ENCODE results near the gene CHCHD4. TPM values are rescaled to one million over a fixed set of nuclear protein-coding genes. Genes with fewer than 3 reads are reported as not detected.

The CHCHD4 gene
- total and polyA plus RNA-seq, 2 of the 13 experiments (the other 11 are each of a cell fraction or from before 2014, with no cell fraction given) = 15.8 to 24.1 TPM

GRCh38 chr3:14130230-14130629, 5.6 kb upstream of the CHCHD4 start:
- no peak overlapping the region for H3K4me2 ChIP-seq (ENCODE audit: low read depth, low read length)

GRCh38 chr3:14129296-14129695, 4.6 kb upstream of the CHCHD4 start:
- BruUV-seq (replicated peaks) = no TSS peak
- intact Hi-C loops (cut with micrococcal nuclease; ENCODE audit: unreplicated experiment) = no loop called here
- 97% methylated on average over 6 of the region's 6 CpGs for WGBS (ENCODE audit: low lambda C conversion rate)
- POLR2A ChIA-PET = no interaction called here
- in situ Hi-C loops (cut with HindIII; ENCODE audit: extremely low pct_ligation_motif_present, low pct_unique_long_range_greater_than_20kb) = no loop called here
- no peak overlapping the region for H3K9ac ChIP-seq (ENCODE audit: insufficient read depth, low read depth, low read length)
- H3K4me2 ChIP-seq (ENCODE audit: low read depth, low read length) = no peak overlapping the region
- H3K4me1 ChIP-seq (ENCODE audit: insufficient read depth, low read length) = peaks cover 32% of the 10 kb centered on the region
- H2AFZ ChIP-seq (ENCODE audit: low read length) = no peak overlapping the region
- ATAC-seq (no peak), DNase-seq (ENCODE audit: low spot score) (no peak), FAIRE-seq (no peak)
- TF ChIP-seq RBFOX2 (IDR thresholded peaks at IDR 0.05; ENCODE audit: low read depth, low read length) = 0 out of 2 replicates have a peak, but pooled peaks have one; percentile 10
- TF ChIP-seq RAD51 (IDR thresholded peaks at IDR 0.05; ENCODE audit: borderline replicate concordance) = no peak
- peaks cover 23 to 61% of the 10 kb centered on the region in 2 experiments for H3K36me3 ChIP-seq (replicated peaks in 1 of 2; ENCODE audit: control insufficient read depth in 1 of 2, insufficient read depth in 2 of 2, low read length in 2 of 2)
- H3K4me3 ChIP-seq (replicated peaks in 1 of 3; ENCODE audit: insufficient read depth in 1 of 3, low read depth in 2 of 3, low read length in 3 of 3) = no peak overlapping the region
- H4K20me1 ChIP-seq (ENCODE audit: insufficient read depth, low read length) = peaks cover 16% of the 10 kb centered on the region
- H3K27ac ChIP-seq (ENCODE audit: extremely low read length, insufficient read depth, low read length) = no peak overlapping the region
- H3K79me2 ChIP-seq (ENCODE audit: insufficient read depth, low read length) = peaks cover 37% of the 10 kb centered on the region
- H3K9me3 ChIP-seq (ENCODE audit: low read length) = no peaks in the 10 kb centered on the region
- H3K27me3 ChIP-seq (ENCODE audit: control insufficient read depth in 1 of 2, insufficient read depth in 2 of 2, low read length in 2 of 2) = no peaks in the 10 kb centered on the region; a peak in 1 of 5 replicates
- CTCF ChIA-PET (ENCODE audit: low intra/inter-chr PET ratio, low total read pairs) = no interaction called here

More at GRCh38 chr3:14130230-14130629, 5.6 kb upstream of the CHCHD4 start:
- H3K4me1 ChIP-seq (ENCODE audit: insufficient read depth, low read length) = peaks cover 32% of the 10 kb centered on the region
- no peak for DNase-seq (ENCODE audit: low spot score)
- FAIRE-seq = no peak
- peaks cover 28 to 70% of the 10 kb centered on the region in 2 experiments for H3K36me3 ChIP-seq (replicated peaks in 1 of 2; ENCODE audit: control insufficient read depth in 1 of 2, insufficient read depth in 2 of 2, low read length in 2 of 2)
- no TSS peak for BruUV-seq (replicated peaks)
- no peak for ATAC-seq
- H3K9ac ChIP-seq (ENCODE audit: insufficient read depth, low read depth, low read length) = no peak overlapping the region
- H3K27ac ChIP-seq (ENCODE audit: extremely low read length, insufficient read depth, low read length) = no peak overlapping the region
- no peak overlapping the region for H2AFZ ChIP-seq (ENCODE audit: low read length)
- WGBS (ENCODE audit: low lambda C conversion rate) = 95% methylated on average over 4 of the region's 4 CpGs
- H3K9me3 ChIP-seq (ENCODE audit: low read length) = no peaks in the 10 kb centered on the region
- peaks cover 16% of the 10 kb centered on the region for H4K20me1 ChIP-seq (ENCODE audit: insufficient read depth, low read length)
- TF ChIP-seq CEBPG (CRISPR knock-in tag; IDR thresholded peaks at IDR 0.05) (no peak), KAT8 (CRISPR knock-in tag; IDR thresholded peaks at IDR 0.05) (no peak), ZNF691 (CRISPR knock-in tag; IDR thresholded peaks at IDR 0.05; ENCODE audit: borderline replicate concordance, low read depth) (no peak), ZNF761 (CRISPR knock-in tag; conservative IDR thresholded peaks at IDR 0.05) (no peak), PTBP1 (IDR thresholded peaks at IDR 0.05; ENCODE audit: low read depth, low read length, poor library complexity, severe bottlenecking) (no peak), ZNF121 (CRISPR knock-in tag; IDR thresholded peaks at IDR 0.05) (peak; percentile 63)
- H3K79me2 ChIP-seq (ENCODE audit: insufficient read depth, low read length) = peaks cover 35% of the 10 kb centered on the region
- intact Hi-C loops (cut with micrococcal nuclease; ENCODE audit: unreplicated experiment) = no loop called here
- POLR2A ChIA-PET = interaction anchor here (1.0 kb wide), 1 partner anchor 14 kb away, joined by 3 read pairs; no protein-coding TSS in a partner anchor
- in situ Hi-C loops (cut with HindIII; ENCODE audit: extremely low pct_ligation_motif_present, low pct_unique_long_range_greater_than_20kb) = no loop called here
- H3K4me3 ChIP-seq (replicated peaks in 1 of 3; ENCODE audit: insufficient read depth in 1 of 3, low read depth in 2 of 3, low read length in 3 of 3) = no peak overlapping the region
- H3K27me3 ChIP-seq (ENCODE audit: control insufficient read depth in 1 of 2, insufficient read depth in 2 of 2, low read length in 2 of 2) = no peaks in the 10 kb centered on the region; a peak in 1 of 5 replicates
- CTCF ChIA-PET (ENCODE audit: low intra/inter-chr PET ratio, low total read pairs) = no interaction called here
